Activated CD4-positive, alpha-beta T cell treated with anti-CD3 and anti-CD28 coated beads for 36 hours (primary cell): Measurements from ENCODE around the gene SLC6A11. TPM values are rescaled to one million over a fixed set of nuclear protein-coding genes. Genes with fewer than 3 reads are reported as not detected.

Experiments
- ATAC-seq: fragments of 200-7000 bp; cut with Tn5 transposase; one replicate; pipeline ENCODE4 v1.10.0; 2021; ENCODE audit warnings: mild to moderate bottlenecking, moderate library complexity
- CTCF ChIA-PET: fragments of 350-600 bp; sonication (Branson Sonifier 250); formaldehyde crosslinking; loops from one replicate; lab custom pipeline; 2021; ENCODE audit warnings: antibody characterized with exemption; lab: Charles Lee
- POLR2A ChIA-PET: fragments of 350-600 bp; sonication (Branson Sonifier 250); formaldehyde crosslinking; loops from one replicate; lab custom pipeline; 2021; ENCODE audit warnings: antibody characterized with exemption, inconsistent platforms; lab: Charles Lee
- DNase-seq: peaks from one replicate; pipeline ENCODE4 v3.0.0-alpha.2; 2020
- H3K27ac Mint-ChIP-seq: one replicate; pipeline ENCODE4 v1.8.0; 2021; ENCODE audit warnings: mixed read lengths
- H3K27me3 Mint-ChIP-seq: one replicate; pipeline ENCODE4 v1.8.0; 2021; ENCODE audit warnings: mixed read lengths
- H3K36me3 Mint-ChIP-seq: one replicate; pipeline ENCODE4 v1.8.0; 2021; ENCODE audit warnings: low read depth, mixed read lengths
- H3K4me1 Mint-ChIP-seq: one replicate; pipeline ENCODE4 v1.8.0; 2021; ENCODE audit warnings: mixed read lengths
- H3K4me3 Mint-ChIP-seq: one replicate; pipeline ENCODE4 v1.8.0; 2021; ENCODE audit warnings: mild to moderate bottlenecking, moderate library complexity, mixed read lengths
- H3K9me3 Mint-ChIP-seq: one replicate; pipeline ENCODE4 v1.8.0; 2021; ENCODE audit warnings: low read depth, mixed read lengths
- intact Hi-C, 2 experiments: fragments of 100-400 bp; cut with DNase I in 1 of 2; cut with micrococcal nuclease in 1 of 2; formaldehyde crosslinking; loops; one replicate each; pipeline versions ENCODE4 v1.14.2 to v1.15.1; 2022 to 2024; cut with DNase I, micrococcal nuclease
- total RNA-seq, 2 experiments: library from RNA; stranded (reverse); gene quantifications; one replicate each; pipeline ENCODE4 v1.2.3, GENCODE V29; 2021

SLC6A11 gene
- total RNA-seq, 2 experiments from 2014 or later: not detected

- intact Hi-C loops: no loop called here
- H3K4me1 Mint-ChIP-seq: no peaks in the 10 kb centered on the region
- H3K27me3 Mint-ChIP-seq: peaks cover 27% of the 10 kb centered on the region
- H3K27ac Mint-ChIP-seq: no peak overlapping the region
- DNase-seq (no peak), ATAC-seq (no peak)
- ChIA-PET POLR2A (no interaction called here), CTCF (interaction anchor here (0.7 kb wide), 1 partner anchor 163 kb away, joined by 5 read pairs; no protein-coding TSS in a partner anchor)
- no peaks in the 10 kb centered on the region for H3K9me3 Mint-ChIP-seq
- no peaks in the 10 kb centered on the region for H3K36me3 Mint-ChIP-seq
- no peak overlapping the region for H3K4me3 Mint-ChIP-seq
Observed at GRCh38 chr3:10798600-10799367, 17.2 kb upstream of the SLC6A11 start.

GRCh38 chr3:10804183-10804648 is 11.8 kb upstream of the SLC6A11 start:
- Mint-ChIP-seq H3K27me3 (peaks cover 19% of the 10 kb centered on the region), H3K4me3 (no peak overlapping the region), H3K9me3 (no peaks in the 10 kb centered on the region), H3K36me3 (no peaks in the 10 kb centered on the region), H3K4me1 (no peaks in the 10 kb centered on the region), H3K27ac (no peak overlapping the region)
- POLR2A ChIA-PET: no interaction called here
- CTCF ChIA-PET: interaction anchor here (1.0 kb wide), 1 partner anchor 25 kb away, joined by 3 read pairs; no protein-coding TSS in a partner anchor
- intact Hi-C loops: no loop called here
- no peak for ATAC-seq
- DNase-seq: no peak

GRCh38 chr3:10806006-10806405 is 10.0 kb upstream of the SLC6A11 start:
- H3K27me3 Mint-ChIP-seq: peaks cover 20% of the 10 kb centered on the region
- no peaks in the 10 kb centered on the region for H3K4me1 Mint-ChIP-seq
- DNase-seq: no peak
- ChIA-PET POLR2A (no interaction called here), CTCF (interaction anchor here (0.5 to 1.2 kb wide), 2 partner anchors 14 to 324 kb away, joined by 3 to 4 read pairs; no protein-coding TSS in a partner anchor)
- no peak overlapping the region for H3K4me3 Mint-ChIP-seq
- no peak overlapping the region for H3K27ac Mint-ChIP-seq
- no peak for ATAC-seq
- no peaks in the 10 kb centered on the region for H3K36me3 Mint-ChIP-seq
- H3K9me3 Mint-ChIP-seq: no peaks in the 10 kb centered on the region
- intact Hi-C loops: no loop called here

- Mint-ChIP-seq H3K27ac (no peak overlapping the region), H3K9me3 (no peaks in the 10 kb centered on the region), H3K36me3 (no peaks in the 10 kb centered on the region), H3K27me3 (peaks cover 25% of the 10 kb centered on the region), H3K4me1 (no peaks in the 10 kb centered on the region), H3K4me3 (no peak overlapping the region)
- intact Hi-C loops: no loop called here
- DNase-seq (no peak), ATAC-seq (no peak)
- CTCF ChIA-PET: no interaction called here
- POLR2A ChIA-PET: no interaction called here
Observed at GRCh38 chr3:10808130-10808735, 7.8 kb upstream of the SLC6A11 start.

GRCh38 chr3:10808974-10809373 is 7.1 kb upstream of the SLC6A11 start:
- no peaks in the 10 kb centered on the region for H3K9me3 Mint-ChIP-seq
- H3K4me1 Mint-ChIP-seq: no peaks in the 10 kb centered on the region
- POLR2A ChIA-PET: no interaction called here
- H3K27ac Mint-ChIP-seq: no peak overlapping the region
- no peak for ATAC-seq
- no peaks in the 10 kb centered on the region for H3K36me3 Mint-ChIP-seq
- no peak overlapping the region for H3K4me3 Mint-ChIP-seq
- H3K27me3 Mint-ChIP-seq: peaks cover 27% of the 10 kb centered on the region
- CTCF ChIA-PET: no interaction called here
- no peak for DNase-seq
- intact Hi-C loops: no loop called here

GRCh38 chr3:10810376-10810775 is 5.7 kb upstream of the SLC6A11 start:
- CTCF ChIA-PET: interaction anchor here (0.6 kb wide), 1 partner anchor 397 kb away, joined by 3 read pairs; no protein-coding TSS in a partner anchor
- POLR2A ChIA-PET: no interaction called here
- intact Hi-C loops: no loop called here
- no peaks in the 10 kb centered on the region for H3K36me3 Mint-ChIP-seq
- DNase-seq (no peak), ATAC-seq (no peak)
- no peak overlapping the region for H3K27ac Mint-ChIP-seq
- H3K4me3 Mint-ChIP-seq: no peak overlapping the region
- peaks cover 39% of the 10 kb centered on the region for H3K27me3 Mint-ChIP-seq
- no peaks in the 10 kb centered on the region for H3K9me3 Mint-ChIP-seq
- H3K4me1 Mint-ChIP-seq: no peaks in the 10 kb centered on the region

- POLR2A ChIA-PET: no interaction called here
Observed at GRCh38 chr3:10813425-10813824, 2.6 kb upstream of the SLC6A11 start.

GRCh38 chr3:10814623-10815022 is 1.4 kb upstream of the SLC6A11 start:
- ChIA-PET CTCF (no interaction called here), POLR2A (no interaction called here)
- DNase-seq: no peak
- Mint-ChIP-seq H3K4me3 (no peak overlapping the region), H3K36me3 (no peaks in the 10 kb centered on the region), H3K4me1 (no peaks in the 10 kb centered on the region), H3K27ac (no peak overlapping the region), H3K27me3 (peaks cover 44% of the 10 kb centered on the region), H3K9me3 (no peaks in the 10 kb centered on the region)
- ATAC-seq: no peak
- intact Hi-C loops: no loop called here

More at GRCh38 chr3:10813425-10813824, 2.6 kb upstream of the SLC6A11 start:
- intact Hi-C loops: no loop called here
- H3K4me3 Mint-ChIP-seq: no peak overlapping the region
- H3K4me1 Mint-ChIP-seq: no peaks in the 10 kb centered on the region
- H3K27ac Mint-ChIP-seq: no peak overlapping the region
- H3K27me3 Mint-ChIP-seq: peaks cover 42% of the 10 kb centered on the region
- no peaks in the 10 kb centered on the region for H3K9me3 Mint-ChIP-seq
- no peaks in the 10 kb centered on the region for H3K36me3 Mint-ChIP-seq
- CTCF ChIA-PET: interaction anchor here (1.1 kb wide), 1 partner anchor 17 kb away, joined by 3 read pairs; no protein-coding TSS in a partner anchor
- ATAC-seq (no peak), DNase-seq (no peak)

GRCh38 chr3:10815487-10815886 is 541 bp upstream of the SLC6A11 start:
- ChIA-PET POLR2A (no interaction called here), CTCF (no interaction called here)
- Mint-ChIP-seq H3K4me3 (no peak overlapping the region), H3K27ac (no peak overlapping the region), H3K27me3 (peaks cover 41% of the 10 kb centered on the region), H3K9me3 (no peaks in the 10 kb centered on the region), H3K36me3 (no peaks in the 10 kb centered on the region), H3K4me1 (no peaks in the 10 kb centered on the region)
- DNase-seq (no peak), ATAC-seq (no peak)
- intact Hi-C loops: no loop called here

- POLR2A ChIA-PET: interaction anchor here (0.6 kb wide), 1 partner anchor 14 kb away, joined by 3 read pairs; no protein-coding TSS in a partner anchor
- CTCF ChIA-PET: no interaction called here
- H3K4me1 Mint-ChIP-seq: no peaks in the 10 kb centered on the region
- H3K27ac Mint-ChIP-seq: no peak overlapping the region
- no peak for ATAC-seq
- no peak overlapping the region for H3K4me3 Mint-ChIP-seq
- DNase-seq: no peak
- H3K27me3 Mint-ChIP-seq: peaks cover 42% of the 10 kb centered on the region
- no peaks in the 10 kb centered on the region for H3K9me3 Mint-ChIP-seq
- no peaks in the 10 kb centered on the region for H3K36me3 Mint-ChIP-seq
- intact Hi-C loops: no loop called here
Observed at GRCh38 chr3:10816863-10817253, 830 bp downstream of the SLC6A11 start.

- DNase-seq: no peak
- H3K4me1 Mint-ChIP-seq: no peaks in the 10 kb centered on the region
- no peak overlapping the region for H3K27ac Mint-ChIP-seq
- H3K36me3 Mint-ChIP-seq: no peaks in the 10 kb centered on the region
- ChIA-PET POLR2A (interaction anchor here (0.6 kb wide), 1 partner anchor 13 kb away, joined by 3 read pairs; no protein-coding TSS in a partner anchor), CTCF (no interaction called here)
- peaks cover 39% of the 10 kb centered on the region for H3K27me3 Mint-ChIP-seq
- intact Hi-C loops: no loop called here
- no peaks in the 10 kb centered on the region for H3K9me3 Mint-ChIP-seq
- ATAC-seq: no peak
- no peak overlapping the region for H3K4me3 Mint-ChIP-seq
Observed at GRCh38 chr3:10817506-10817905, 1.5 kb downstream of the SLC6A11 start.
